HG03575 (cell line): ENCODE data around the gene DYNLRB2.

Source experiments
- ATAC-seq: cut with Tn5 transposase; IDR thresholded peaks from one replicate; pipeline ENCODE4 v1.9.1; 2021; ENCODE audit not compliant: unreplicated experiment, insufficient number of reproducible peaks, low FRiP score; ENCODE audit errors: extremely low read depth

DYNLRB2 gene

GRCh38 chr16:80540516-80541305 lies at the start of gene DYNLRB2:
Gene DYNLRB2 (plus strand): TSS chr16:80540993. CDS start chr16:80541077, 84 bp downstream.
- no peak for ATAC-seq

DNA sequence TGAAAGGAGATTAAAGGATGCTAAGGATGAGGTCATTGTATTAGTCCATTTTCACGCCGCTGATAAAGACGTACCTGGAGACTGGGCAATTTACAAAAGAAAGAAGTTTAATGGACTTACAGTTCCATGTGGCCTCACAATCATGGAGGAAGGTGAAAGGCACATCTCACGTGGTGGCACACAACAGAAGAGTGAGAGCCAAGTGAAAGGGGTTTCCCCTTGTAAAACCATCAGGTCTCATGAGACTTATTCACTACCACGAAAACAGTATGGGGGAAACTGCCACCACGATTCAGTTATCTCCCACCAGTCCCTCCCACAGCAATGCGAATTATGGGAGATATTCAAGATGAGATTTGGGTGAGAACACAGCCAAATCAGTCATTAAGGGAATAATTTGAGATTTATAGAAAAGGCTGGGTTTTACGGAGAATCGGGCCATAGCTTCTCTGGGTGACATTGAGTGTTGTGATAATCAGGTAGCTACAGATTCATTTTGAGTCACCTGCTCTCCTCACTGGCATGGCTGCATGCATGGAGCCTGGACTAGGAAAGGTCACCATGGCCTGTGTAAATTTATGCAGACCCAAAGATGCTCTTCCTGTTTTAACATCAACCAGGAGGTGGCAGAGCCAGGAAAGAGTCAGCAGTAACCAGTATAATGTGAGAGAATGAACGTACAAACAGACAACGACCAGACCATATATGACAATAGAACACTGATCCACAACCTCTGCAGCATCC lies 40.5 kb upstream of the DYNLRB2 start:
- no peak for ATAC-seq

- ATAC-seq = no peak
These were observed 39.8 kb upstream of the DYNLRB2 start for GRCh38 chr16:80500961-80501525.

GRCh38 chr16:80503107-80503506 lies 37.7 kb upstream of the DYNLRB2 start:
- ATAC-seq = no peak

- ATAC-seq = no peak
These were observed 33.3 kb upstream of the DYNLRB2 start for GRCh38 chr16:80507538-80507937.

DNA sequence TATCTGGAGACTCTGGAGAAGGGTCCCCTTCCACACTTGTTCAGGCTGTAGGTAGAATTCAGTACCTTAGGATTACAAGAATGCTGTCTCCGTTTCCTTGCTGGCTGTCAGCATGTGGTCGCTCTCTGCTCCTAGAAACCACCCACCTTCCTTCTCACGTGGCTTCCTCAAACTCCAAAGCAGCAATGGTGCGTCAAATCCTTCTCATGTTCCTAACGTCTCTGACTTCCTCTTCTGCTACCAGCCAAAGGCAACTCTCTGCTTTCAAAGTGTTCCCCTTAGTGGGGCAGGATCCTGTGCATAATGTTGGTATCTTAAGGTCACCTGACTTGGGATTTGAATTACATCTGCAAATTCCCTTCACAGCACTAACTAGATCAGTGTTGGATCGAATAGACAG lies 30.9 kb upstream of the DYNLRB2 start:
- no peak for ATAC-seq

- ATAC-seq = no peak
These were observed 28.8 kb upstream of the DYNLRB2 start for GRCh38 chr16:80511824-80512592.

DNA sequence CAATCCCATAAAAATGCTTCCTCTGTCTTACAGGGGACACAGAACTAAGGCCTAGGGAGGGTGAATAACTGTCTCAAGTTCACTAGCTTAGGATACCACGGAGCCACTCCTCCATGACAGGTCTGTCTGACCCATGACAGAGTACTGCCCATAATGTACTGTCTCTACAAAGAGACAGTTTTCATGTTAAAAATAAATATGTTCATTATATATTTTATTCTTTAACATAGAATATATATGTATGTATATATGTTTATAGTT lies 28.3 kb upstream of the DYNLRB2 start:
- no peak for ATAC-seq

- no peak for ATAC-seq
These were observed 25.4 kb upstream of the DYNLRB2 start for GRCh38 chr16:80515374-80515773.

- no peak for ATAC-seq
These were observed 22.9 kb upstream of the DYNLRB2 start for GRCh38 chr16:80517846-80518245.

GRCh38 chr16:80518436-80518835 lies 22.4 kb upstream of the DYNLRB2 start:
- ATAC-seq = no peak

DNA sequence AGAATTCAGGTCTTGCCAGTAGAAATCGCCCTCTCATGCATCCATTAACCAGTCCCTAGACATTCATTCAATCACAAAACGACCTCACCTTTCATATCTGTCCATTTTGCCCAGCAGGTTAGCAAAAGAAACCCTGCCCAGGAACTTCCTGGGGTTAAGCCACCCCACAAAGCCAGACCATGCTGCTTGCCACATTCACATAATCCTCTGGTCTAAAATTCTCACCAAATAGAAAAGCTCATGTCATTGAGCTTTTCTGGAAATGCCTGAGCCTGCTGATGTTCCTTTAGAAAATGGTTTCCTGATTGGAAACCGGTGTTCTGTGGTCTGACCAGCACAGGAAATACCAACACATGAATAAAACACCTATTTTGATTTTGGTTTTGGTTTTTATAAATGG lies 21.6 kb upstream of the DYNLRB2 start:
- no peak for ATAC-seq

DNA sequence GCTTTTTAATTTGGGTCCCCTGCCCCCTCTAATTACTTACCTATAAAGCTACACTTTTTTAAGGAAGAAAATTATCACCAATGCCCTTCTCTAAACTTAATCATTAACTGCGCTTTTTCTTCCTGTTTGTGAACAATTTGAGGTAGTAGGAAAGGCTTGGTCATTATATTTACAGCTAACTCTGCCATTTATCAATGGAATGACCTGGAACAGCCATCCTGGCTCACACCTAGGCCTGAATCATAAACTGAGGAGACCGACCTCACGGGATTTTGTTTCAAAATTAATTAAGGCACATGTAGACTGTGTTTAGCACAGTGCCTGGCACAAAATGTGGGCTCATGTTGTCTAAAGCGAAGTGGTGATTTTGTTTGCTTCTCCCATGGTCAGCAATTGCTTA lies 15.4 kb upstream of the DYNLRB2 start:
- ATAC-seq = no peak

DNA sequence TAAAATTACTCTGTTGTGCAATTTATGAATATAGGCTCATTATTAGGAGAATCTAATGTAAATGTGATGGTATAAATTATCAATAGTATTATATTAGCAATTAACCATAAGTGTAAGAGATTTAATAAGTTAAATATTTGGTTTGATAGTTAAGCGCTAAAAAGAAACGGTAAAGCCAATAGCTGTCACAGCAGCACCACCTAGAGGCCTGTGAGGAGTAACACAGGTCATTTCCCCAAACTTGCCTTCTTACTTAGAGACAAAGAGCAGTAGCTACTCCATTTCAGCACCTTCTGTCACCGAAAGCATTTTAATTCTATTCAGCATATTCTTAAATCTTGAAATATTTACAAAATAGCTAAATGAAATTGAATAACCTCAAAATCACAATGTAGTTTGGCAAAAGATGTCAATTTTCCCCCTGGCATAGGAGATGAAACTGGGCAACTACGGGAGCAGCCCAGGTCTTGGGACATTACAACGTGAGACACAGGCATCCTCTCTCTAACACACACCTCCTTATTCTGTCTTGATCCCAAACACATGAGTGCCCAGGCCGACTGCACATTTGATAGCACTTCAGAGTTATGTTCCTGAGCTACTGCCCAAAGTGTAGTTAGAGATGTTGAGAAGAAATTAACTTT lies 14.3 kb upstream of the DYNLRB2 start:
- ATAC-seq = no peak

- no peak for ATAC-seq
These were observed 13.5 kb upstream of the DYNLRB2 start for GRCh38 chr16:80527297-80527696.

- no peak for ATAC-seq
These were observed 10.3 kb upstream of the DYNLRB2 start for GRCh38 chr16:80530479-80530878.

- no peak for ATAC-seq
These were observed 4.6 kb upstream of the DYNLRB2 start for GRCh38 chr16:80536238-80536637.

GRCh38 chr16:80541306-80541694 lies 507 bp downstream of the DYNLRB2 start:
- no peak for ATAC-seq

- no peak for ATAC-seq
These were observed 2.4 kb downstream of the DYNLRB2 start for GRCh38 chr16:80543162-80543561.
